NCI-H1436 (cell line): ENCODE measurements around the gene KLK14.

Experiments used
- DNase-seq: peaks from one replicate; lab custom pipeline; 2025; lab: John Stamatoyannopoulos, UW

KLK14 gene

DNA sequence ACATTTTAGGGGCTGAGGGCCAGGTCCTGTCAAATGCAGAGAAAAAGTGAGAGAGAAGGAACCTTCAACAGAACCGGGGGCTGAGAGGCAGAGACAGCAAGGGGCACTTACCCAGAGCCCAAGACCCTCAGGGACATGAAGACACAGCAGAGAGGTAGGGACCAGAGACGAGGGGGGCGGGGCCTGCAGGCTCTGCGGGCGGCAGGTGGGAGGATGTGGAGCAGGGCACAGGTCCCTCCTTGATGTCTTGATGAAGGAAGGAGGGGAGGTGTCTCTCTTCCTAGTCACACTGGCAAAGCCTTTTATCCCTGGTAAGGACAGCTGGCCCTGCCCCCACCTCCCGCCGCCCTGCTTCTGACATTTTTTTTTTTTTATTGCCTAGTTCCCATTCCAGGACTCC, at the start of gene KLK14:
KLK14 (minus strand) TSS at position 277 of the 400 bp plus-strand sequence; CDS start at position 4, 273 bp downstream.
- peak; percentile 7 for DNase-seq

DNA sequence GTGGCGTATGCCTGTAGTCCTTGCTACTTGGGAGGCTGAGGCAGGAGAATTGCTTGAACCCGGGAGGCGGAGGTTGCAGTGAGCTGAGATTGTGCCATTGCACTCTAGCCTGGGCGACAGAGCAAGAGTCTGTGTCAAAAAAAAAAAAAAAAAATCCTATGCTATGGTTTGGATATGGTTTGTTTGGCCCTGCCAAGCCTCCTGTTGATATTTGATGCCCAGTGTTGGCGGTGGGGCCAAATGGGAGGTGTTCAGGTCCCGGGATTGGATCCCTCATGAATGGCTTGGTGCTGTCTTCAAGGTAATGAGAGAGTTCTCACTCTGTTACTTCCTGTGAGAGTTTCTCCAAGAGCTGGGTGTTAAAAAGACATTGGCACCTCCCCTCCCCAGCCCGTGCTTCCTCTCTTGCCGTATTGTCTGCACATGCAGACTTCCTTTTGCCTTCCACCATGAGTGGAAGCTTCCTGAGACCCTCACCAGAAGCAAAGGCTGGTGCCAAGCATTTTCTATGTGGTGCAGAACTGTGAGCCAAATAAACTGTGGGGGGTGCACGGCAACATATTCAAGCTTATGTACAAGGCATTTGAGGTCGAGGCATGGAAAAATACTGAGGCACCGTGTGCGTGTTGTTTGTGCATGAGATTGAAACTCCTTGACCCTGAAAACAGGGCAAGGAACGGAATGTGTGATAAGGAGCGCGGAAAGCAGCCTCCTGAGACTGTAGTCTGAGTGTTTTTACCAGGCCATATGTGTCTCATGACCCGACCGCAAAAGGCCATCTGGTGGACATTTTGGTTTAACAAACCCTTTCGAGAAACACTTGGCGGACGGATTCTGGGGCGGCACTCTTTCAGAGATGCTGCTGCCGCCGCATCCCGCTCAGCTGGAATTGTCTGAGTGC, 49.3 kb upstream of the KLK14 start:
- DNase-seq, result no peak

GRCh38 chr19:51129716-51130115, 47.0 kb upstream of the KLK14 start:
- no peak for DNase-seq

GRCh38 chr19:51128227-51128626, 45.5 kb upstream of the KLK14 start:
- no peak for DNase-seq

GRCh38 chr19:51127755-51128154, 45.1 kb upstream of the KLK14 start:
- DNase-seq, result no peak

DNA sequence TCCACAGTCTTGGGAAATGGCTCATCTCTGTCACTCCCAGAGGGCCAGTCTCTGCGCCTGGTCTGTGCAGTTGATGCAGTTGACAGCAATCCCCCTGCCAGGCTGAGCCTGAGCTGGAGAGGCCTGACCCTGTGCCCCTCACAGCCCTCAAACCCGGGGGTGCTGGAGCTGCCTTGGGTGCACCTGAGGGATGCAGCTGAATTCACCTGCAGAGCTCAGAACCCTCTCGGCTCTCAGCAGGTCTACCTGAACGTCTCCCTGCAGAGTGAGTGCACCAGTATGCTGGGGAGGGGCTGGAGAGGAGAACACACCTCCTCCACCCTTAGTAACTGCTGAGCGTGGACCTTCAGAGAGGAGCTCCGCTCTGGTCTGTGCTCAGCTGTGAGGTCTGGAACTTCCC, 44.3 kb upstream of the KLK14 start:
- no peak for DNase-seq

- DNase-seq, result no peak
These were observed 42.9 kb upstream of the KLK14 start for GRCh38 chr19:51125421-51126075.

- no peak for DNase-seq
These were observed 42.0 kb upstream of the KLK14 start, which contains the start of gene SIGLEC9 for GRCh38 chr19:51124729-51125128. Gene SIGLEC9, plus strand, starts transcription at chr19:51124906. Its CDS starts 69 bp downstream, at chr19:51124975.

- DNase-seq, result no peak
These were observed 41.5 kb upstream of the KLK14 start for GRCh38 chr19:51124216-51124615.

DNA sequence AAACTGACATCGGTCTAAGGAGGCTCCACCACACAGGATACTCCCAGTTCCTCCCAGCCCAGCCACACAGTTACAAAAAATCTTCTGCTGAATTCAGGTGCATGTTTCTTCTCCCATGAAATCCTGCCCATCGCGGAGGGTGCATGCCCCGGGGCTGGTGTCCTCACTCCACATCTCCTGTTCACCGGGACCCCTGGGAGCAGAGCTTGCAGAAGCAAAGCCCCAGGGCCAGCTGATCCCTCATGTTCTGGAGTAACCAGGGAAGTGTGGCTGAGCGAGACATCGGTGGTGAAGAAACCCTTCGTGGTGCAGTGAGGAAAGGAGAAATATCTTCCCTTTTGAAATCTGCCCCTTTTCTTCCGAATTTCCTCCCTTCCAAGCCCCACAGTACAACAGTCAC, 41.1 kb upstream of the KLK14 start:
- DNase-seq, result no peak

GRCh38 chr19:51123381-51123800, 40.7 kb upstream of the KLK14 start:
- no peak for DNase-seq

- no peak for DNase-seq
These were observed 39.7 kb upstream of the KLK14 start for GRCh38 chr19:51122112-51122981.

- DNase-seq, result no peak
These were observed 38.6 kb upstream of the KLK14 start for GRCh38 chr19:51121257-51121656.

DNA sequence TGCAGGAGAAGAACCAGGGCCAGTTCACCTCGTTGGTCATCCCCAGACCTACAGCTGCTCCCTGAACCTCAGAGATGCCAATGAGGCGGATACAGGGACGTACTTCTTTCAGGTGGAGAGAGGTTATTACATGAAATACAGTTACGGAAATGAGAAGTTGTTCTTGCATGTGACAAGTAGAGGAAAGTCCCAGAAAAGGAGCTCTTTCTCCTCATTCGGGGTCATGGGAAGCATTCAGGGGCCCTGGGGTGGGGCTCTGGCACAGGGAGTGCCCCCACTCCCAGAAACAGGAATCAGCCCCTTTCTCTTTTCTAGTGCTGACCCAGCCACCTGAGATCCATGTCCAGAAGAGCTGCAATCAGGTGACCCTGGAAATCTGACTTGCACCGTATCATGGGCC, 37.5 kb upstream of the KLK14 start:
- no peak for DNase-seq

DNA sequence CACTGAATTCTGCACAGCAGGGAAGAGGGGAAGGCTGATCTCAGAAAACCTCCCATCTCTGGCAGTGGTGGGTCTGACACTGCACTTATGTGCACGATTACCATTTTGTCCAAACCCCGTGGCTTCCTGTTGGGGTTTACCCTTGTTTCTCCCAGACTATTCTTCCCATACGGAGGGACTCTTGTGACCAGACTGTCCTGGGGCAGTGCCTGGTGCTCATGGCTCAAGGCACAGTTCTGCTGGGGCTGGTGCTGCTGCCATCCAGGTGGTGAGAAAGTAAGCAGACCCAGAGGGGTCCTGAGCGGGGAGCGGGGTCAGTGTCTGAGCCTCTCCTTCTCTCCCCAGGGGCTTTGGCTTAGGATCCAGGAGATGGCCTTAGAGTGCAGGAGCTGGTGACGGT, 36.9 kb upstream of the KLK14 start:
- DNase-seq, result no peak

DNA sequence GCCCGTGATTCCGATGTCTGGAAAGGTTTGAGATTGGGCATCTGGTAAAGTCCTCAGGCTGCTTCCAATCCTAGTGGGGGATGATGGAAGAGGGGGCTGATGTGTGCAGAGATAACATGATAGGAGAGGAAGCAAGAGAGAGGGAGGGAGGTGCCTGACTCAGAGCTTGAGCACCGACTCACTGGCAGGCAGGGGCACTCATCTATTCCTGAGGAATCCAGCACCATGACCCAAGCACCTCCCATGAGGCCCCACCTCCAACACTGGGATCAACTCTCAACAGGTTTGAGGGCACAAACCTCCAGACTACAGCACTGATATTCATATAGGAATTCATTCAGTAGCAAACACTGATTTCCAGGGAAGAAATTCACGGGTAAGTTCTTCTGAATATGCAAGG, 36.4 kb upstream of the KLK14 start:
- no peak for DNase-seq

DNA sequence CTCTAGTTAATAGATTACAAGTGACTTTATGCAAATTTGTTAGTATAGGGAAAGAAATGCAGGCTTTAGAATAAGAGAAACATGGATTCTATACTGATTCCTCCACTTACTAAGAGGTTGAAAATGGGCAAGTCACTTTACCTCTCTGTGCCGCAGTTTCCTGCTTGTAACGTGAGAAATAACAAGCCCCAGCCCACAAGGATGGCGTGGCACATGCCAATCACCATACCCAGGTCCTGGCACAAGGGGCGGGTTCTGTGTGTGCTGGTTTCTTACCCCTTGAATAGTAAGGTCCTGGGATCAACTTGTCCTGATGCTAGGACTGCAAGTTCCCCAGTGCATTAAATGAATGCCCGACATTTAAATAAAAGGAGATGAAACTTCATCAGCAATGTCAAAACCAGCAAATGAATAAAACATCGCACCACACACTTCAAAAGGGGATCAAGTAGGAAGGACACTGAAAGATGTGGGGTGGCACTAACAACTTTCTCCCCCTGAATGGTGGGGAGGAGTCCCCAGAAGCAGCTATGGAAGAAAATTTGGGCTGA, 34.1 kb upstream of the KLK14 start:
- no peak for DNase-seq

GRCh38 chr19:51114087-51114729, 31.5 kb upstream of the KLK14 start:
- no peak for DNase-seq

DNA sequence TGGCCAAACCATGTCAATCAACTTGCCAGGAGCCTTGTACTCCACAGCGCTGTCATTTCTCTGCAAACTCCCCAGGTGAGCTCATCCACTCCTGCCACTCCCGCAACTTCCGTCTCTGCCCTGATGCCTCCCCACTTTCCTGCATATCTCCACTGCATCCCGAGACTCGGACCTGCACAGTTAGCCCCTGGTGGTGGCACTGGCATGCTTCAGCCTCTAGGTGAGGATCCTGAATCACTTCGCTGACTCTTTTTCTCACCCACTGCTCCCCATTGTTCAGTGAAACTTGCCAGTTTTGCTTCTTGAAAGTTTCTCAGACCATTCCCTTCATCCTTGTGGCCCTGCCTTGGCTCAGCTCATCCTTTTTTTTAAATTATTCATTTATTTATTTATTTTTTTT, 28.9 kb upstream of the KLK14 start:
- DNase-seq, result no peak

- DNase-seq, result no peak
These were observed 27.9 kb upstream of the KLK14 start for GRCh38 chr19:51110666-51110971.

- no peak for DNase-seq
These were observed 26.1 kb upstream of the KLK14 start for GRCh38 chr19:51108805-51109146.
